ENCODE measurements around the gene OR4F16.
"Not testable (repeated sequence)": the region's sequence is repeated elsewhere in the genome, so short reads cannot be mapped to it uniquely, and the experiment has no call there.

GRCh38 chr1:727040-727439 is 40.6 kb upstream of the OR4F16 start:
- TF ChIP-seq EZH2 (IDR thresholded peaks at IDR 0.05); POLR2AphosphoS5 (IDR thresholded peaks at IDR 0.05; ENCODE audit: borderline replicate concordance, low read depth, low read length): not testable (repeated sequence)
